ENCODE measurements around the gene LENEP.
"Not testable (repeated sequence)": the region's sequence is repeated elsewhere in the genome, so short reads cannot be mapped to it uniquely, and the experiment has no call there.

LENEP gene

GRCh38 chr1:154994591-154994990, 1.2 kb downstream of the LENEP start:
- DNase-seq (ENCODE audit: low read depth): no peak
- H3K4me3 ChIP-seq (ENCODE audit: low read depth, low read length): no peak overlapping the region
- TF ChIP-seq CTCF (IDR thresholded peaks at IDR 0.05; ENCODE audit: control insufficient read depth, extremely low read depth, insufficient read depth): no peak

- not testable (repeated sequence) for H3K4me3 ChIP-seq (ENCODE audit: low read depth, low read length); DNase-seq (ENCODE audit: low read depth)
- peak; percentile 41 for TF ChIP-seq CTCF (IDR thresholded peaks at IDR 0.05; ENCODE audit: control insufficient read depth, extremely low read depth, insufficient read depth)
Observed at GRCh38 chr1:154995301-154995983, 2.1 kb downstream of the LENEP start.

- H3K4me3 ChIP-seq (ENCODE audit: low read depth, low read length): no peak overlapping the region
- no peak for DNase-seq (ENCODE audit: low read depth)
- TF ChIP-seq CTCF (IDR thresholded peaks at IDR 0.05; ENCODE audit: control insufficient read depth, extremely low read depth, insufficient read depth): no peak
Observed at GRCh38 chr1:154996966-154997701, 3.7 kb downstream of the LENEP start.

GRCh38 chr1:154998201-154998780, 4.9 kb downstream of the LENEP start:
- H3K4me3 ChIP-seq (ENCODE audit: low read depth, low read length): no peak overlapping the region
- peak; percentile 27 for TF ChIP-seq CTCF (IDR thresholded peaks at IDR 0.05; ENCODE audit: control insufficient read depth, extremely low read depth, insufficient read depth)
- DNase-seq (ENCODE audit: low read depth): no peak

GRCh38 chr1:154998818-154999570, 5.6 kb downstream of the LENEP start:
- peak; percentile 49 for TF ChIP-seq CTCF (IDR thresholded peaks at IDR 0.05; ENCODE audit: control insufficient read depth, extremely low read depth, insufficient read depth)
- no peak overlapping the region for H3K4me3 ChIP-seq (ENCODE audit: low read depth, low read length)
- DNase-seq (ENCODE audit: low read depth): no peak

- H3K4me3 ChIP-seq (ENCODE audit: low read depth, low read length): peak overlapping the region; percentile 65
- no peak for DNase-seq (ENCODE audit: low read depth)
- no peak for TF ChIP-seq CTCF (IDR thresholded peaks at IDR 0.05; ENCODE audit: control insufficient read depth, extremely low read depth, insufficient read depth)
Observed at GRCh38 chr1:154999571-155000410, 6.4 kb downstream of the LENEP start.

Measured in LNCaP clone FGC (cell line).